Duodenal mucosa (tissue), 2 donors: Measurements from ENCODE around the gene TAF1.
"Not testable (repeated sequence)": the region's sequence is repeated elsewhere in the genome, so short reads cannot be mapped to it uniquely, and the experiment has no call there.

Source experiments
- H3K27ac ChIP-seq: one replicate; pipeline ENCODE4 v1.7.0; 2013; ENCODE audit warnings: low read depth, low read length
- H3K27me3 ChIP-seq, 2 donors: one replicate each; pipeline ENCODE4 v1.7.0; 2013; ENCODE audit warnings: low read length in 2 of 2, control low read depth in 1 of 2; ENCODE audit not compliant: insufficient read depth in 2 of 2, control insufficient read depth in 1 of 2
- H3K36me3 ChIP-seq, 2 donors: one replicate each; pipeline ENCODE4 v1.7.0; 2013; ENCODE audit warnings: low read length in 2 of 2, control low read depth in 1 of 2; ENCODE audit not compliant: insufficient read depth in 2 of 2, control insufficient read depth in 1 of 2
- H3K4me1 ChIP-seq, 2 donors: one replicate each; pipeline ENCODE4 v1.7.0; 2013; ENCODE audit warnings: low read length in 2 of 2, control low read depth in 1 of 2; ENCODE audit not compliant: insufficient read depth in 2 of 2, control insufficient read depth in 1 of 2
- H3K4me3 ChIP-seq, 2 donors: one replicate each; pipeline ENCODE4 v1.7.0; 2013; ENCODE audit warnings: low read length in 2 of 2, low read depth in 1 of 2
- H3K9ac ChIP-seq, 2 donors: one replicate each; pipeline ENCODE4 v1.7.0; 2013; ENCODE audit warnings: low read length in 2 of 2, low read depth in 1 of 2
- H3K9me3 ChIP-seq, 2 donors: one replicate each; pipeline ENCODE4 v1.7.0; 2013; ENCODE audit warnings: low read length in 2 of 2, control low read depth in 1 of 2; ENCODE audit not compliant: control insufficient read depth in 1 of 2

The TAF1 gene, protein sequence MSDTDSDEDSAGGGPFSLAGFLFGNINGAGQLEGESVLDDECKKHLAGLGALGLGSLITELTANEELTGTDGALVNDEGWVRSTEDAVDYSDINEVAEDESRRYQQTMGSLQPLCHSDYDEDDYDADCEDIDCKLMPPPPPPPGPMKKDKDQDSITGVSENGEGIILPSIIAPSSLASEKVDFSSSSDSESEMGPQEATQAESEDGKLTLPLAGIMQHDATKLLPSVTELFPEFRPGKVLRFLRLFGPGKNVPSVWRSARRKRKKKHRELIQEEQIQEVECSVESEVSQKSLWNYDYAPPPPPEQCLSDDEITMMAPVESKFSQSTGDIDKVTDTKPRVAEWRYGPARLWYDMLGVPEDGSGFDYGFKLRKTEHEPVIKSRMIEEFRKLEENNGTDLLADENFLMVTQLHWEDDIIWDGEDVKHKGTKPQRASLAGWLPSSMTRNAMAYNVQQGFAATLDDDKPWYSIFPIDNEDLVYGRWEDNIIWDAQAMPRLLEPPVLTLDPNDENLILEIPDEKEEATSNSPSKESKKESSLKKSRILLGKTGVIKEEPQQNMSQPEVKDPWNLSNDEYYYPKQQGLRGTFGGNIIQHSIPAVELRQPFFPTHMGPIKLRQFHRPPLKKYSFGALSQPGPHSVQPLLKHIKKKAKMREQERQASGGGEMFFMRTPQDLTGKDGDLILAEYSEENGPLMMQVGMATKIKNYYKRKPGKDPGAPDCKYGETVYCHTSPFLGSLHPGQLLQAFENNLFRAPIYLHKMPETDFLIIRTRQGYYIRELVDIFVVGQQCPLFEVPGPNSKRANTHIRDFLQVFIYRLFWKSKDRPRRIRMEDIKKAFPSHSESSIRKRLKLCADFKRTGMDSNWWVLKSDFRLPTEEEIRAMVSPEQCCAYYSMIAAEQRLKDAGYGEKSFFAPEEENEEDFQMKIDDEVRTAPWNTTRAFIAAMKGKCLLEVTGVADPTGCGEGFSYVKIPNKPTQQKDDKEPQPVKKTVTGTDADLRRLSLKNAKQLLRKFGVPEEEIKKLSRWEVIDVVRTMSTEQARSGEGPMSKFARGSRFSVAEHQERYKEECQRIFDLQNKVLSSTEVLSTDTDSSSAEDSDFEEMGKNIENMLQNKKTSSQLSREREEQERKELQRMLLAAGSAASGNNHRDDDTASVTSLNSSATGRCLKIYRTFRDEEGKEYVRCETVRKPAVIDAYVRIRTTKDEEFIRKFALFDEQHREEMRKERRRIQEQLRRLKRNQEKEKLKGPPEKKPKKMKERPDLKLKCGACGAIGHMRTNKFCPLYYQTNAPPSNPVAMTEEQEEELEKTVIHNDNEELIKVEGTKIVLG (N-terminal part only)

GRCh38 chrX:71365875-71366673 is at the start of gene TAF1:
Gene TAF1 (plus strand): TSS chrX:71366357. CDS start chrX:71366375, 18 bp downstream.
- Histone ChIP-seq H3K27me3 (no peaks in the 10 kb centered on the region), H3K27ac (peak within 1 kb of the TSS; percentile 84), H3K36me3 (peaks cover 0 to 4% of the 10 kb centered on the region in 2 donors), H3K9ac (peak within 1 kb of the TSS; percentile 94 to 96), H3K4me1 (peaks cover 0 to 18% of the 10 kb centered on the region in 2 donors), H3K4me3 (peak within 1 kb of the TSS; percentile 93 to 96), H3K9me3 (no peaks in the 10 kb centered on the region)

DNA sequence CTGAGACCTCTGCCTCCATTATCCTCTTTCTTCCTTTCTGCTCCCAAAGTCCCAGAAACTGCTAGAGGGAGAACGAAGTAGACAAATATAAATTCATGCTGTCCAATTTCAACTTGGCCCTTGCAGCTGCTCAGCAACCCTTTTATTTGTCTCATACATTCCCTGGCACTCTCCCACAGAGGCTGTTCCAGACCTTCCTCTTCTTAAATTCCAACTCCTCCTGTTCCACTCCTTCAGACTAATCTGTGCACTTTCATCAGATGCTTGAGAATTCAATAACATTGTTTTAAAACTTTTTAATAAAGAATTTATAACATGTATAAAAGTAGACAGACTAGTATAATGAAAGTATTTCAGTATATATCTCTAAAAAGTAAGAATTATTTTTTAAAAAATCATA is 49.2 kb upstream of the TAF1 start:
- not testable (repeated sequence) for H3K4me3 ChIP-seq, H3K4me1 ChIP-seq, H3K27ac ChIP-seq, H3K9me3 ChIP-seq, H3K36me3 ChIP-seq, H3K27me3 ChIP-seq, H3K9ac ChIP-seq

DNA sequence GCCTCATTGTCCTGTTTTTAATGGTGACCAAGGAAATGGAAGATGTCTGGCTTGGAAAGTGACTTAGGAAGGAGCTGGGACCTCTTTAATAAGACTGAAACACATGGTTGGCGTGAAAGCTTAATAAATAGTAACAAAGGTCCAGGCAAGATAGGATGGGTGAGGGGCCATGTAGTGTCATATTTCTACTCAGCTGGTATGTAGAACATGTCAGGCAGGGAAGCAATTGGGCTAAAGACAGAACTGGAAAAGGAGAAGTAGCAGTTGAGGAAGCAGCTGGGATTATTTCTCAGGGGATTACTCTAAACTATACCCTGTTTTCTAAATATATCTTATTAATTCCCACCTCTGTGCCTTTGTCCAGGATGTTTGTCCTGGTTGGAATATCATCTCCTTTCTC is 46.0 kb upstream of the TAF1 start:
- Histone ChIP-seq H3K27ac (no peak overlapping the region), H3K27me3 (no peaks in the 10 kb centered on the region), H3K36me3 (no peaks in the 10 kb centered on the region), H3K9me3 (no peaks in the 10 kb centered on the region), H3K4me1 (no peaks in the 10 kb centered on the region), H3K4me3 (no peak overlapping the region), H3K9ac (no peak overlapping the region)

- H3K4me1 ChIP-seq, result no peaks in the 10 kb centered on the region
- H3K4me3 ChIP-seq, result no peak overlapping the region
- H3K9ac ChIP-seq, result no peak overlapping the region
- no peak overlapping the region for H3K27ac ChIP-seq
- no peaks in the 10 kb centered on the region for H3K36me3 ChIP-seq
- no peaks in the 10 kb centered on the region for H3K9me3 ChIP-seq
- H3K27me3 ChIP-seq, result no peaks in the 10 kb centered on the region
Observed at GRCh38 chrX:71321731-71322130, 44.4 kb upstream of the TAF1 start.

DNA sequence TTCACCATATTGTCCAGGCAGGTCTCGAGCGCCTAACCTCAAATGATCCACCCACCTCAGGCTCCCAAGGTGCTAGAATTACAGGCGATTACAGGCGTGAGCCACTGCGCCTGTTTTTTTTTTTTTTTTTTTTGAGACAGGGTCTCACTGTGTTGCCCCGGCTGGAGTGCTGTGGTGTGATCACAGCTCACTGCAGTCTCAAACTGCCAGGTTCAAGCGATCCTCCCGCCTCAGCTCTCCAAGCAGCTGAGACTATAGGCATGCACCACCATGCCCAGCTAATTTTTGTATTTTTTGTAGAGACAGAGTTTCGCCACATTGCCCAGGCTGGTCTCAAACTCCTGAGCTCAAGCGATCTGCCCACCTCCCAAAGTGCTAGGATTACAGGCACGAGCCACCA is 41.7 kb upstream of the TAF1 start:
- not testable (repeated sequence) for H3K4me3 ChIP-seq, H3K9ac ChIP-seq, H3K9me3 ChIP-seq, H3K27ac ChIP-seq, H3K36me3 ChIP-seq, H3K4me1 ChIP-seq, H3K27me3 ChIP-seq

GRCh38 chrX:71326394-71326793 is 39.8 kb upstream of the TAF1 start:
- Histone ChIP-seq H3K4me1 (no peaks in the 10 kb centered on the region), H3K27ac (no peak overlapping the region), H3K36me3 (no peaks in the 10 kb centered on the region), H3K9ac (no peak overlapping the region), H3K4me3 (no peak overlapping the region), H3K9me3 (no peaks in the 10 kb centered on the region), H3K27me3 (no peaks in the 10 kb centered on the region)

DNA sequence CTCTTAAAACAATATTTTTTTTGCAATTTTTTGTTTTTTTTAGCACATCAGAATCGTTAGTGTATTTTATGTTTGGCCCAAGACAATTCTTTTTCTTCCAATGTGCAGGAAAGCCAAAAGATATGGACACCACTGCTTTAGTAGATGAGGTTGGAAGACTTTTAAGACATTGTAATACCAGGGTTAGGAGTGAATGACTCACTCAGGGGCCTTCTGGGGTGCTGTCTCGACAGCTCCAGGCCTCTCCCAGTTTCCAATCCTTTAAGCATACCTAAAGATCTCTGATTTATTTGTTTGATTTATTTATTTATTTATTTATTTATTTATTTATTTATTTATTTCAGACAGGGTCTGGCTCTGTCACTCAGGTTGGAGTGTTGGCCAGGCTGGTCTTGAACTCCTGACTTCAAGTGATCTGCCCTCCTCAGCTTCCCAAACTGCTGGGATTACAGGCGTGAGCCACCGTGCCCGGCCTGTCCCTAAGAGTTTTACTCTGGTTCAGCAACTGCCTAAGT is 16.9 kb upstream of the TAF1 start:
- H3K27ac ChIP-seq, H3K4me3 ChIP-seq, H3K27me3 ChIP-seq, H3K4me1 ChIP-seq, H3K9me3 ChIP-seq, H3K9ac ChIP-seq, H3K36me3 ChIP-seq: not testable (repeated sequence)

GRCh38 chrX:71349867-71350266 is 16.3 kb upstream of the TAF1 start:
- not testable (repeated sequence) for H3K9me3 ChIP-seq, H3K4me1 ChIP-seq, H3K9ac ChIP-seq, H3K4me3 ChIP-seq, H3K27ac ChIP-seq, H3K27me3 ChIP-seq, H3K36me3 ChIP-seq

GRCh38 chrX:71352439-71352838 is 13.7 kb upstream of the TAF1 start:
- H3K36me3 ChIP-seq, H3K4me1 ChIP-seq, H3K27me3 ChIP-seq, H3K9me3 ChIP-seq, H3K27ac ChIP-seq, H3K9ac ChIP-seq, H3K4me3 ChIP-seq: not testable (repeated sequence)
